ENCODE results near the gene RNF224. TPM values are rescaled to one million over a fixed set of nuclear protein-coding genes. Genes with fewer than 3 reads are reported as not detected.

RNF224 gene
- total RNA-seq, 1 donor from 2014 or later, result not detected

DNA sequence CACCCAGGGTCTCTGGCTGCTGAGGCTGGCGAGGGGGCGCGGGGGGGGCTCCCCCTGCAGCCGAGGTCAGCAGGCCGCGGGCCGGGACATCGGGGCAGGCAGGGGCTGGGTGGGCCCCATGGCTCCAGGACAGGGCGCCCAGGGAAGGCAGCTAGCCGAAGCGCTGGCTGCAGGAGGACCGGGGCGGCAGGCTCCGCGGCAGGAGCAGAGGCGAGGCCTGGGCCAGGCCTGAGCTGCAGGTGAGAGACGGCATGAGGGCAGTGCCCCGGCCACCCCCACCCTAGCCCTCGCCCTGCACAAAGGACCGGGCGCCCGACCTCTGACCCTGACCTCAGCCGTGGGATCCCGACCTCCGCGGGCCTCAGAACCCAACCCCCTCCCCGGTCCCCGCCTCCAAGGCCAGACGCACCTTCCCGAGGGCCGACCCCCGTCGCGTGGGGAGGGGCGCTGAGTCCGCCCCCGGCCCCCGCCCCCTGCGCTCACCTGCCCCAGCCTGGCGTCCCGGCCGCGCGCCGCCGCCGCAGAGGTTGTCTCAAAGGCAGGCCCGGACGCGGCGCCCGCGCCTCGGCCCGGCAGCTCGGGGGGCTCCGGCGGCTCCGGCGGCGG is 5.7 kb upstream of the RNF224 start:
- Histone ChIP-seq H4K20me1 (ENCODE audit: insufficient read depth, low read length) (peaks cover 8% of the 10 kb centered on the region), H3K79me2 (ENCODE audit: insufficient read depth, low read length) (no peaks in the 10 kb centered on the region), H3K4me2 (ENCODE audit: low read length) (peak overlapping the region; percentile 95), H3K4me3 (ENCODE audit: insufficient read depth, low read depth, low read length) (no peak overlapping the region), H3K36me3 (ENCODE audit: insufficient read depth, low read length) (no peaks in the 10 kb centered on the region), H3K27me3 (ENCODE audit: insufficient read depth, low read length) (no peaks in the 10 kb centered on the region), H3K9ac (ENCODE audit: low read length) (no peak overlapping the region), H3K9me3 (ENCODE audit: insufficient read depth, low read depth, low read length) (no peaks in the 10 kb centered on the region), H3K27ac (ENCODE audit: low read depth, low read length) (no peak overlapping the region), H2AFZ (ENCODE audit: low read depth, low read length) (no peak overlapping the region), H3K4me1 (ENCODE audit: insufficient read depth, low read length) (peaks cover 22% of the 10 kb centered on the region)
- no peaks in the 10 kb centered on the region for H3K36me3 Mint-ChIP-seq (ENCODE audit: low read depth, unreplicated experiment)
- no peak for DNase-seq (ENCODE audit: low read depth)
- no peak overlapping the region for H3K27ac Mint-ChIP-seq (ENCODE audit: unreplicated experiment)
- no peaks in the 10 kb centered on the region for H3K9me3 Mint-ChIP-seq (ENCODE audit: unreplicated experiment)
- H3K4me3 Mint-ChIP-seq (ENCODE audit: unreplicated experiment), result no peak overlapping the region
- no peak for TF ChIP-seq CTCF (IDR thresholded peaks at IDR 0.05; ENCODE audit: insufficient read depth, low read depth, low read length)
- TF ChIP-seq EZH2 (IDR thresholded peaks at IDR 0.05; ENCODE audit: insufficient read depth, low read length), result no peak
- peaks cover 10% of the 10 kb centered on the region for H3K4me1 Mint-ChIP-seq (ENCODE audit: low read depth, unreplicated experiment)
- H3K27me3 Mint-ChIP-seq (ENCODE audit: low read depth, unreplicated experiment), result no peaks in the 10 kb centered on the region
- FAIRE-seq, result no peak

DNA sequence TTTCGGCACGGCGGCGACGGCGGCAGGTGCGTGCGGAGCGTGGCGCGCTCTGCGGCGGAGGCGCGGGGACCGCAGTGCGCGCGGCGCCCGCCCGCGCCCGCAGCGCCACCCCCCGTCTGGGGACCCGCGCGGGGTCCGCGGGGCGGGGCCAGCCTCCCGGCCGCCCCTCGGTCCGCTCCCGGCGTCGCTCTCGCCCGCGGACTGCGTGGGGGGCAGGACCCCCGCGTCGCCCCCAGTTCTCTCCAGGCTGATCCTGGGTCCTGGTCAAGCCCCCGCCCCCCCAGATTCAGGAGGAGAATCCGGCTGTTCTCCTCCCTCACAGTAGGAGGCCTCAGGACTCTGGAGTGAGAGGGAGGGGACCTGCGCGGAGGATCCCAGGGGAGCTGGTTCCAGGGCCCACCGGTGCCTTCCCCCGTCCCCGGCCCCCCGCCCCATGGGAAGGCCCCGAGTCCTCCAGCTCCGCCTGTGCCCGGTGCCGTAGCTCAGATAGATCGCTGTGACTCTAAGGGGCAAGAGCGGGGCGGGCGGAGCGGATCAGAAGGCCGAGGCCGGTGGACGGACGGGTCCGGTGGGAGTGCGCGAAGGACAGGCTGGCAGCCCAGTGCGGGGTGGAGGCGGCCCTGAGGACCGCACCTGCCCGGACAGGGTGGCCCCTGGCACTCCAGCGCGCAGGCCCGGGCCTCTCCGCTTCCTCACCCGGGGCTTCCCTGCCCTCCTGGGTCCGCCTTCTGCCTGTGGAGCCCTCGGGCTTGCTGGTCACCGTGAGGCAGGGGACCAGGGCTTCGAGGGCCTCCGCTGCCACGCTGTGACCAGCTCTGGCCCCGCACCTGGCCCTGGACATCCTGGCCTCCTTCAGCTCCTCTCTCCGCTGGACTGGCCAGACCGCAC is 4.9 kb upstream of the RNF224 start, which contains the start of gene RNF208:
RNF208 (minus strand) TSS at position 51 of the 888 bp plus-strand sequence. CDS start 1,028 bp downstream, outside the sequence.
- Mint-ChIP-seq H3K27me3 (ENCODE audit: low read depth, unreplicated experiment) (no peaks in the 10 kb centered on the region), H3K36me3 (ENCODE audit: low read depth, unreplicated experiment) (no peaks in the 10 kb centered on the region), H3K9me3 (ENCODE audit: unreplicated experiment) (no peaks in the 10 kb centered on the region), H3K4me1 (ENCODE audit: low read depth, unreplicated experiment) (peaks cover 9% of the 10 kb centered on the region), H3K27ac (ENCODE audit: unreplicated experiment) (no peak within 1 kb of the TSS), H3K4me3 (ENCODE audit: unreplicated experiment) (peak within 1 kb of the TSS; percentile 67)
- Histone ChIP-seq H3K4me3 (ENCODE audit: insufficient read depth, low read depth, low read length) (peak within 1 kb of the TSS; percentile 42), H3K9ac (ENCODE audit: low read length) (no peak within 1 kb of the TSS), H3K9me3 (ENCODE audit: insufficient read depth, low read depth, low read length) (no peaks in the 10 kb centered on the region), H3K79me2 (ENCODE audit: insufficient read depth, low read length) (no peaks in the 10 kb centered on the region), H3K4me2 (ENCODE audit: low read length) (peak within 1 kb of the TSS; percentile 95), H3K27me3 (ENCODE audit: insufficient read depth, low read length) (no peaks in the 10 kb centered on the region), H3K36me3 (ENCODE audit: insufficient read depth, low read length) (no peaks in the 10 kb centered on the region), H4K20me1 (ENCODE audit: insufficient read depth, low read length) (peaks cover 8% of the 10 kb centered on the region), H3K4me1 (ENCODE audit: insufficient read depth, low read length) (peaks cover 30% of the 10 kb centered on the region), H3K27ac (ENCODE audit: low read depth, low read length) (no peak within 1 kb of the TSS), H2AFZ (ENCODE audit: low read depth, low read length) (peak within 1 kb of the TSS; percentile 62)
- no peak for FAIRE-seq
- DNase-seq (ENCODE audit: low read depth), result no peak
- TF ChIP-seq EZH2 (IDR thresholded peaks at IDR 0.05; ENCODE audit: insufficient read depth, low read length) (no peak), CTCF (IDR thresholded peaks at IDR 0.05; ENCODE audit: insufficient read depth, low read depth, low read length) (no peak)
